Keratinocyte (primary cell): Measurements from ENCODE around the gene FSHB. TPM values are rescaled to one million over a fixed set of nuclear protein-coding genes. Genes with fewer than 3 reads are reported as not detected.

Source experiments
- DNase-seq: peaks from one replicate; pipeline ENCODE4 v3.0.0-alpha.2; 2011; ENCODE audit warnings: low read depth, missing footprints, low spot score
- FAIRE-seq: peaks from 2 replicates; lab custom pipeline; 2011; peaks lifted over from hg19 to GRCh38; lab: Jason Lieb, UNC
- H2AFZ ChIP-seq: 2 replicates; pipeline ENCODE4 v1.6.0; 2012; ENCODE audit warnings: low read length, control low read depth, inconsistent platforms; ENCODE audit not compliant: control insufficient read depth
- H3K27ac ChIP-seq: 2 replicates; pipeline ENCODE4 v1.5.1; 2011; ENCODE audit warnings: low read length; ENCODE audit not compliant: control insufficient read depth, insufficient read depth
- H3K27me3 ChIP-seq: 3 replicates; pipeline ENCODE4 v1.6.0; 2011; ENCODE audit warnings: low read length; ENCODE audit not compliant: control insufficient read depth, insufficient read depth; ENCODE audit errors: extremely low read depth
- H3K36me3 ChIP-seq, 2 experiments: 2 replicates in 1 of 2; 3 replicates in 1 of 2; pipeline ENCODE4 v1.5.1; 2011; ENCODE audit warnings: low read length in 2 of 2, mild to moderate bottlenecking in 1 of 2; ENCODE audit not compliant: control insufficient read depth in 2 of 2, insufficient read depth in 2 of 2; ENCODE audit errors: extremely low read depth in 1 of 2
- H3K4me1 ChIP-seq: 3 replicates; pipeline ENCODE4 v1.5.1; 2011; ENCODE audit warnings: low read length; ENCODE audit not compliant: control insufficient read depth, insufficient read depth; ENCODE audit errors: extremely low read depth
- H3K4me2 ChIP-seq: 3 replicates; pipeline ENCODE4 v1.6.0; 2011; ENCODE audit warnings: low read depth, low read length; ENCODE audit not compliant: control insufficient read depth, insufficient read depth; ENCODE audit errors: extremely low read depth
- H3K4me3 ChIP-seq, 3 experiments: fragments of 200-600 bp in 1 of 3; sonication (generic) in 1 of 3; 2 replicates in 2 of 3; 3 replicates in 1 of 3; pipeline ENCODE4 v1.5.1; 2011 to 2016; ENCODE audit warnings: low read length in 3 of 3, mild to moderate bottlenecking in 3 of 3, control low read depth in 2 of 3, inconsistent platforms in 1 of 3, low read depth in 1 of 3, mixed read lengths in 1 of 3, mixed run types in 1 of 3, moderate library complexity in 1 of 3; ENCODE audit not compliant: control insufficient read depth in 2 of 3, insufficient read depth in 2 of 3; ENCODE audit errors: extremely low read depth in 1 of 3
- H3K79me2 ChIP-seq: 2 replicates; pipeline ENCODE4 v1.6.0; 2012; ENCODE audit warnings: low read length; ENCODE audit not compliant: control insufficient read depth, insufficient read depth
- H3K9ac ChIP-seq: 3 replicates; pipeline ENCODE4 v1.6.0; 2011; ENCODE audit warnings: low read length; ENCODE audit not compliant: control insufficient read depth, insufficient read depth; ENCODE audit errors: extremely low read depth
- H3K9me1 ChIP-seq: 3 replicates; pipeline ENCODE4 v1.6.0; 2011; ENCODE audit warnings: low read length; ENCODE audit not compliant: control insufficient read depth, insufficient read depth; ENCODE audit errors: extremely low read depth
- H3K9me3 ChIP-seq: 2 replicates; pipeline ENCODE4 v1.5.1; 2012; ENCODE audit warnings: low read depth, low read length; ENCODE audit not compliant: control insufficient read depth
- H4K20me1 ChIP-seq: 3 replicates; pipeline ENCODE4 v1.6.0; 2011; ENCODE audit warnings: low read length; ENCODE audit not compliant: control insufficient read depth, insufficient read depth; ENCODE audit errors: extremely low read depth
- EZH2 ChIP-seq: IDR thresholded peaks from one replicate; pipeline ENCODE4 v1.6.1; 2012; ENCODE audit warnings: inconsistent platforms, mild to moderate bottlenecking, low read length, moderate library complexity
- dilution Hi-C: fragments of 300-500 bp; cut with MboI; formaldehyde crosslinking; loops from one replicate; pipeline ENCODE4 v1.7.0; 2020; ENCODE audit warnings: low sequenced_read_pairs; ENCODE audit not compliant: extremely low pct_ligation_motif_present
- polyA plus RNA-seq, 5 experiments: library from polyadenylated mRNA; depleted of rRNA in 3 of 5; stranded (reverse) in 3 of 5; stranded (forward) in 1 of 5; unstranded in 1 of 5; fragments of >200 nt; gene quantifications; 1 replicate in 1 of 5; 2 replicates in 3 of 5; 3 replicates in 1 of 5; pipeline versions ENCODE4 v1.2.1 to v1.2.3, GENCODE V29; 2011 to 2012; ENCODE audit warnings: missing spikeins in 2 of 5, low read depth in 1 of 5, low replicate concordance in 1 of 5
- TF ChIP-seq, protein P1 (sequence below), 3 experiments: IDR thresholded peaks in 1 of 3; conservative IDR thresholded peaks in 1 of 3; optimal IDR thresholded peaks in 1 of 3; 2 replicates in 2 of 3; 3 replicates in 1 of 3; pipeline versions ENCODE3 to v1.5.1; 2011; ENCODE audit warnings: low read length in 3 of 3, mild to moderate bottlenecking in 3 of 3, moderate library complexity in 2 of 3, control low read depth in 1 of 3, inconsistent platforms in 1 of 3; ENCODE audit not compliant: insufficient read depth in 2 of 3; ENCODE audit errors: extremely low read depth in 1 of 3

Gene FSHB
- polyA plus RNA-seq, 1 donor (not counting 4 experiments of a cell fraction or from before 2014, with no cell fraction given), result not detected

DNA sequence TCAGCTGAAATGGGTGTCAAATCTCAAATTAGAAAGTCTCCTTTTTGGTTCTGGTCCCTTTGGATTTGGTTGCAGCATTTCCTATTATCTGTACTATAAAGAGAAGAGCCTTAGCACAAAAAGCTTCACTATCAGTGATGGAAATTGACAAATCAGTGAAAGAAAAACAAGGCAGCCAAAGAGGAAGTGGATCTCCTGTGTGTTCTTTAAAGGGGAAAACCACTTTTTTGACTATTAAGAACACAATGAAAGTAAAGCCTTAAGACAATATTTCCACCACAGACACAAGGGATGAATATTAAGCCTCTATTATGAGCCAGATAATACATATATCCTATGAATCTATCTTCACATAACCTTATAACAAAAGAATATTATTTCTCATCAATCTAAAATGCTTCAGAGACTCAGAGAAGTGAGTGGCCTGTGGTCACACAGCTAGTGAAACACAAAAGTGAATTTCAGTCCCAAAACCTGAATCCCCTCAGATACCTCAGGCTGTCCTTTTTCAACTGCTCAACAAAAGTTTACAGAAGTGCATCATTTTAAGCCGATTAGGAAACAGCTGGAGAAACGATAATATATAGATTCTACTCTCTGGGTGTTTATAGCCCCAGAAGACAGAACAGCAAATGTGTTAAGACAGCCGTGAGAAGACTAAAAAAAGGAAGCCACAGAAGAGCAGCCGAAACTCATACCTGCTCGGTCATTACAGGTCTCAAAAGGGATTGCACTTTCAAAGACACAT lies 24.4 kb upstream of the FSHB start:
- Histone ChIP-seq H3K27me3 (no peaks in the 10 kb centered on the region), H3K9me3 (no peaks in the 10 kb centered on the region), H3K27ac (no peak overlapping the region), H3K4me1 (no peaks in the 10 kb centered on the region), H3K9ac (no peak overlapping the region), H3K79me2 (no peaks in the 10 kb centered on the region), H3K36me3 (no peaks in the 10 kb centered on the region), H2AFZ (no peak overlapping the region), H3K4me2 (no peak overlapping the region), H3K9me1 (no peaks in the 10 kb centered on the region), H4K20me1 (no peaks in the 10 kb centered on the region), H3K4me3 (no peak overlapping the region)
- dilution Hi-C loops, result no loop called here
- no peak for DNase-seq
- no peak for FAIRE-seq
- TF ChIP-seq, protein P1, sequence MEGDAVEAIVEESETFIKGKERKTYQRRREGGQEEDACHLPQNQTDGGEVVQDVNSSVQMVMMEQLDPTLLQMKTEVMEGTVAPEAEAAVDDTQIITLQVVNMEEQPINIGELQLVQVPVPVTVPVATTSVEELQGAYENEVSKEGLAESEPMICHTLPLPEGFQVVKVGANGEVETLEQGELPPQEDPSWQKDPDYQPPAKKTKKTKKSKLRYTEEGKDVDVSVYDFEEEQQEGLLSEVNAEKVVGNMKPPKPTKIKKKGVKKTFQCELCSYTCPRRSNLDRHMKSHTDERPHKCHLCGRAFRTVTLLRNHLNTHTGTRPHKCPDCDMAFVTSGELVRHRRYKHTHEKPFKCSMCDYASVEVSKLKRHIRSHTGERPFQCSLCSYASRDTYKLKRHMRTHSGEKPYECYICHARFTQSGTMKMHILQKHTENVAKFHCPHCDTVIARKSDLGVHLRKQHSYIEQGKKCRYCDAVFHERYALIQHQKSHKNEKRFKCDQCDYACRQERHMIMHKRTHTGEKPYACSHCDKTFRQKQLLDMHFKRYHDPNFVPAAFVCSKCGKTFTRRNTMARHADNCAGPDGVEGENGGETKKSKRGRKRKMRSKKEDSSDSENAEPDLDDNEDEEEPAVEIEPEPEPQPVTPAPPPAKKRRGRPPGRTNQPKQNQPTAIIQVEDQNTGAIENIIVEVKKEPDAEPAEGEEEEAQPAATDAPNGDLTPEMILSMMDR (optimal IDR thresholded peaks at IDR 0.05 in 1 of 3, IDR thresholded peaks at IDR 0.05 in 1 of 3, conservative IDR thresholded peaks at IDR 0.05 in 1 of 3; ENCODE audit: extremely low read depth in 1 of 3, insufficient read depth in 2 of 3, low read length in 3 of 3), result no peak
- TF ChIP-seq EZH2, result no peak

GRCh38 chr11:30210357-30210756 lies 20.5 kb upstream of the FSHB start:
- H3K79me2 ChIP-seq, result no peaks in the 10 kb centered on the region
- FAIRE-seq (no peak), DNase-seq (no peak)
- H3K4me2 ChIP-seq, result no peak overlapping the region
- no peaks in the 10 kb centered on the region for H3K9me1 ChIP-seq
- H3K9me3 ChIP-seq, result no peaks in the 10 kb centered on the region
- H3K27ac ChIP-seq, result no peak overlapping the region
- no peak overlapping the region for H3K4me3 ChIP-seq
- no peak for TF ChIP-seq EZH2
- TF ChIP-seq, protein P1 (optimal IDR thresholded peaks at IDR 0.05 in 1 of 3, IDR thresholded peaks at IDR 0.05 in 1 of 3, conservative IDR thresholded peaks at IDR 0.05 in 1 of 3; ENCODE audit: extremely low read depth in 1 of 3, insufficient read depth in 2 of 3, low read length in 3 of 3), result no peak
- H3K27me3 ChIP-seq, result no peaks in the 10 kb centered on the region
- H3K4me1 ChIP-seq, result no peaks in the 10 kb centered on the region
- H3K9ac ChIP-seq, result no peak overlapping the region
- H2AFZ ChIP-seq, result no peak overlapping the region
- no peaks in the 10 kb centered on the region for H3K36me3 ChIP-seq
- dilution Hi-C loops, result no loop called here
- no peaks in the 10 kb centered on the region for H4K20me1 ChIP-seq
